ENCODE measurements around the gene HES2. TPM values are rescaled to one million over a fixed set of nuclear protein-coding genes. Genes with fewer than 3 reads are reported as not detected.
A peak's percentile ranks its signal among the peaks of the same experiment; 100 is the strongest.
"Not testable (repeated sequence)": the region's sequence is repeated elsewhere in the genome, so short reads cannot be mapped to it uniquely, and the experiment has no call there.

Gene HES2
- total RNA-seq, 2 donors from 2014 or later = not detected

DNA sequence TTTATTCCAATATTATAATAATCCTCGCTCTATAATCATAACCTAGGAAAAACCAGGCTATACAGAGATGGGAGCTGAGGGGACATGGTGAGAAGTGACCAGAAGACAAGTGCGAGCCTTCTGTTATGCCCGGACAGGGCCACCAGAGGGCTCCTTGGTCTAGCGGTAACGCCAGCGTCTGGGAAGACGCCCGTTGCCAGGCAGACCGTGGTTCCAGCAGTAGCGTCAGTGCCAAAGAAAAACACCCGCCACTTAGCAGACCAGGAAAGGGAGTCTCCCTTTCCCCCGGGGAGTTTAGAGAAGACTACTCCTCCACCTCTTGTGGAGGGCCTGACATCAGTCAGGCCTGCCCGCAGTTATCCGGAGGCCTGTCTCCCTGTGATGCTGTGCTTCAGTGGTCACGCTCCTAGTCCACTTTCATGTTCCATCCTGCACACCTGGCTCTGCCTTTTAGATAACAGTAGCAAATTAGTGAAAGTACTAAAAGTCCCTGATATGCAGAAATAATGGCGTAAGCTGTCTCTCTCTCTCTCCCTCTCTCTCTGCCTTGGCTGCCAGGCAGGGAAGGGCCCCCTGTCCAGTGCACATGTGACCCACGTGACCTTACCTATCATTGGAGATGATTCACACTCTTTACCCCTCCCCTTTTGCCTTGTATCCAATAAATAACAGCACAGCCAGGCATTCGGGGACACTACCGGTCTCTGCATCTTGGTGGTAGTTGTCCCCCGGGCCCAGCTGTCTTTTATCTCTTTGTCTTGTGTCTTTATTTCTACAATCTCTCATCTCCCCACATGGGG is 56.4 kb downstream of the HES2 start:
- not testable (repeated sequence) for H3K27ac ChIP-seq (ENCODE audit: low read depth, low read length); H3K9me3 ChIP-seq (ENCODE audit: control insufficient read depth, low read length); H3K9ac ChIP-seq (ENCODE audit: extremely low read depth, low read length, poor library complexity, severe bottlenecking); H3K36me3 ChIP-seq (ENCODE audit: control insufficient read depth, insufficient read depth, low read length); H3K27me3 ChIP-seq (ENCODE audit: control insufficient read depth, insufficient read depth, low read length, poor library complexity, severe bottlenecking); H3K27me3 Mint-ChIP-seq (ENCODE audit: insufficient read depth); H3K27ac Mint-ChIP-seq; H3K4me3 ChIP-seq (ENCODE audit: low read length); H3K4me3 Mint-ChIP-seq
- WGBS, 2 experiments (ENCODE audit: insufficient coverage in 1 of 2, insufficient read length in 1 of 2) = 45 to 50% methylated on average over 15 to 19 of the region's 20 CpGs
- peaks cover 22% of the 10 kb centered on the region for H3K4me1 Mint-ChIP-seq
- H3K36me3 Mint-ChIP-seq (ENCODE audit: low read depth) = peaks cover 15% of the 10 kb centered on the region
- peaks cover 18% of the 10 kb centered on the region for H3K9me3 Mint-ChIP-seq
- TF ChIP-seq CTCF (conservative IDR thresholded peaks at IDR 0.05) = peak; percentile 82
- peak; percentile 75 for DNase-seq
- peaks cover 24% of the 10 kb centered on the region for H3K4me1 ChIP-seq (ENCODE audit: control insufficient read depth, insufficient read depth, low read length)

Small RNA genes within 50 kb of the gene (microRNA-seq; reads per million reads assigned to microRNA genes)
- not detected for gene MIR4252 (ENCODE audit: borderline microRNAs expressed)

Other genes starting within 250 kb of the HES2 start
- gene CHD5, start 239.6 kb downstream of the HES2 start, total RNA-seq = under 1 TPM; 0.40 to 0.69 TPM
- gene RPL22, start 220.3 kb downstream of the HES2 start, total RNA-seq = 100 to 1,000 TPM; 409 to 481 TPM
- gene RNF207, start 213.8 kb downstream of the HES2 start, total RNA-seq = 1 to 10 TPM; 4.8 to 7.7 TPM
- gene ICMT, start 184.0 kb downstream of the HES2 start, total RNA-seq = 10 to 100 TPM; 75.9 to 80.3 TPM
- gene HES3, start 175.7 kb downstream of the HES2 start, total RNA-seq = 1 to 10 TPM in 1 of 2 donors, not detected in 1; 2.7 TPM
- gene GPR153, start 158.8 kb downstream of the HES2 start, total RNA-seq = 1 to 10 TPM; 2.4 to 2.8 TPM
- gene ACOT7, start 26.2 kb downstream of the HES2 start, total RNA-seq = 10 to 100 TPM; 51.3 to 70.7 TPM
- gene ESPN, start 4.9 kb upstream of the HES2 start, total RNA-seq = 10 to 100 TPM in 1 of 2 donors, 1 to 10 TPM in 1; 4.1 to 10.5 TPM
- 10 to 100 TPM; 25.9 to 26.9 TPM for gene TNFRSF25, start 46.3 kb upstream of the HES2 start, total RNA-seq
- gene PLEKHG5, start 71.7 kb upstream of the HES2 start, total RNA-seq = 10 to 100 TPM; 32.6 to 38.8 TPM
- gene NOL9, start 134.6 kb upstream of the HES2 start, total RNA-seq = 10 to 100 TPM; 35.0 to 43.9 TPM
- under 1 TPM; 0.31 to 0.51 TPM for gene TAS1R1, start 135.4 kb upstream of the HES2 start, total RNA-seq
- 10 to 100 TPM; 28.2 to 31.0 TPM for gene ZBTB48, start 160.1 kb upstream of the HES2 start, total RNA-seq
- 10 to 100 TPM; 10.9 to 13.2 TPM for gene KLHL21, start 182.9 kb upstream of the HES2 start, total RNA-seq
- gene PHF13, start 193.8 kb upstream of the HES2 start, total RNA-seq = 10 to 100 TPM; 36.9 to 47.8 TPM
- 10 to 100 TPM; 13.0 to 22.4 TPM for gene THAP3, start 204.9 kb upstream of the HES2 start, total RNA-seq

Measured in endodermal cell (in vitro differentiated cells).